ENCODE measurements around the gene DDC.

Gene DDC

GRCh38 chr7:50605059-50605458 is 39.9 kb upstream of the DDC start:
- no peak for TF ChIP-seq CTCF (IDR thresholded peaks at IDR 0.05; ENCODE audit: extremely low read depth, missing control alignments)

GRCh38 chr7:50603287-50603686 is 38.1 kb upstream of the DDC start:
- no peak for TF ChIP-seq CTCF (IDR thresholded peaks at IDR 0.05; ENCODE audit: extremely low read depth, missing control alignments)
- no peak for DNase-seq (ENCODE audit: low spot score)

More at GRCh38 chr7:50605059-50605458, 39.9 kb upstream of the DDC start:
- no peak for DNase-seq (ENCODE audit: low spot score)

- TF ChIP-seq CTCF (IDR thresholded peaks at IDR 0.05; ENCODE audit: extremely low read depth, missing control alignments) = no peak
- DNase-seq (ENCODE audit: low spot score) = no peak
These were observed 34.2 kb upstream of the DDC start for GRCh38 chr7:50599385-50599784.

GRCh38 chr7:50598460-50599343 is 33.5 kb upstream of the DDC start:
- no peak for DNase-seq (ENCODE audit: low spot score)
- TF ChIP-seq CTCF (IDR thresholded peaks at IDR 0.05; ENCODE audit: extremely low read depth, missing control alignments) = no peak

- TF ChIP-seq CTCF (IDR thresholded peaks at IDR 0.05; ENCODE audit: extremely low read depth, missing control alignments) = no peak
- no peak for DNase-seq (ENCODE audit: low spot score)
These were observed 31.3 kb upstream of the DDC start for GRCh38 chr7:50596484-50596883.

GRCh38 chr7:50595491-50596102 is 30.4 kb upstream of the DDC start:
- DNase-seq (ENCODE audit: low spot score) = no peak
- TF ChIP-seq CTCF (IDR thresholded peaks at IDR 0.05; ENCODE audit: extremely low read depth, missing control alignments) = no peak

- TF ChIP-seq CTCF (IDR thresholded peaks at IDR 0.05; ENCODE audit: extremely low read depth, missing control alignments) = no peak
- DNase-seq (ENCODE audit: low spot score) = no peak
These were observed 29.7 kb upstream of the DDC start for GRCh38 chr7:50594734-50595485.
